ENCODE measurements around the gene GPR12. TPM values are rescaled to one million over a fixed set of nuclear protein-coding genes. Genes with fewer than 3 reads are reported as not detected.

GPR12 gene
- total RNA-seq, 3 donors from 2014 or later = 0.32 to 1.2 (median 0.33) TPM

DNA sequence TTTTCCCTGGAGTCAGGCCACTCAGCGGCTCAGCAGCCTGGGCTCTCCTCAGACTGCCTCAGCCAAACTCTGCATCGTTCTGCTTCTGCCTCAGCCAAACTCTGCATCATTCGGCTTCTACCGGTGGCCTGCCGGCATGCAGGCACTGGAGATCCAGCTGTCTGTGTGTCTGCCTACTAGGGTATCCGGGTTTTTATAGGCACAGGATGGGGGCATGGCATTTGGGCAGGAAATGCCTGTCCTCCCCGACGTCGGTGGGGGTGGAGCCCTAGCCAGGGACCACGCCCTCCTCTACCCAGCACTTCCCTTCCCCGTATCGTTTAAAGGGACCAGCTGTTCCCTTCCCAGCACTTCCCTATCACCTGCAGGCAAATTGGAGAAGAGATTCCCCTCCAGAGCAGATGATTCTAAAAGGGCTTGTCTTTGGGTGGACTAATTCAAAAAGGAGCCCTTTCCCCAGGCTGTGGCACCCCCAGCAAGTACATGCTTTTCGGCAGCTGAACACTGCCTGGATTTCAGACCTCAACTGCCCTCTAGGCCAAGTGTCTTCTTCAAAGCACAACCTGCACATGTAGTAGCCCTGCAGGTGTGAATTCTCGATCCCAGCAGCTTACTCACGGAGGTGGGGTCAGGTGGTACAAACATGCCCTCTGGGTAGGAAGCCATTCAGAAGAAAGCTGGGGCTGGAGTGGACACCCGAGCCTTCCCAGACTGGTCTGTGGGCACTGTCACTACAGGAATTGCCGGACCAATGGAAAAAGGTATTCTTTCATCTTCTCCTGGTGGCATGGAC lies 25.4 kb upstream of the GPR12 start:
- no peaks in the 10 kb centered on the region for H3K36me3 ChIP-seq
- peaks cover 0 to 5% of the 10 kb centered on the region in 2 donors for H3K27me3 ChIP-seq
- H3K9me3 ChIP-seq = peaks cover 0 to 9% of the 10 kb centered on the region in 2 donors
- no peak overlapping the region for H3K27ac ChIP-seq
- peak overlapping the region in 2 of 3 donors; percentile 21 to 45 for H3K4me3 ChIP-seq
- intact Hi-C loops (cut with DNase I; ENCODE audit: low total_unique reads) = loop anchor here (5.0 kb wide), 1 partner anchor 129 kb away; no protein-coding TSS in a partner anchor
- TF ChIP-seq, protein P1, sequence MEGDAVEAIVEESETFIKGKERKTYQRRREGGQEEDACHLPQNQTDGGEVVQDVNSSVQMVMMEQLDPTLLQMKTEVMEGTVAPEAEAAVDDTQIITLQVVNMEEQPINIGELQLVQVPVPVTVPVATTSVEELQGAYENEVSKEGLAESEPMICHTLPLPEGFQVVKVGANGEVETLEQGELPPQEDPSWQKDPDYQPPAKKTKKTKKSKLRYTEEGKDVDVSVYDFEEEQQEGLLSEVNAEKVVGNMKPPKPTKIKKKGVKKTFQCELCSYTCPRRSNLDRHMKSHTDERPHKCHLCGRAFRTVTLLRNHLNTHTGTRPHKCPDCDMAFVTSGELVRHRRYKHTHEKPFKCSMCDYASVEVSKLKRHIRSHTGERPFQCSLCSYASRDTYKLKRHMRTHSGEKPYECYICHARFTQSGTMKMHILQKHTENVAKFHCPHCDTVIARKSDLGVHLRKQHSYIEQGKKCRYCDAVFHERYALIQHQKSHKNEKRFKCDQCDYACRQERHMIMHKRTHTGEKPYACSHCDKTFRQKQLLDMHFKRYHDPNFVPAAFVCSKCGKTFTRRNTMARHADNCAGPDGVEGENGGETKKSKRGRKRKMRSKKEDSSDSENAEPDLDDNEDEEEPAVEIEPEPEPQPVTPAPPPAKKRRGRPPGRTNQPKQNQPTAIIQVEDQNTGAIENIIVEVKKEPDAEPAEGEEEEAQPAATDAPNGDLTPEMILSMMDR (IDR thresholded peaks at IDR 0.05) = no peak
- TF ChIP-seq POLR2A (IDR thresholded peaks at IDR 0.05) = no peak
- TF ChIP-seq POLR2AphosphoS5 (IDR thresholded peaks at IDR 0.05) = no peak
- no peaks in the 10 kb centered on the region for H3K4me1 ChIP-seq
- no peak for DNase-seq (ENCODE audit: low spot score in 2 of 2)

DNA sequence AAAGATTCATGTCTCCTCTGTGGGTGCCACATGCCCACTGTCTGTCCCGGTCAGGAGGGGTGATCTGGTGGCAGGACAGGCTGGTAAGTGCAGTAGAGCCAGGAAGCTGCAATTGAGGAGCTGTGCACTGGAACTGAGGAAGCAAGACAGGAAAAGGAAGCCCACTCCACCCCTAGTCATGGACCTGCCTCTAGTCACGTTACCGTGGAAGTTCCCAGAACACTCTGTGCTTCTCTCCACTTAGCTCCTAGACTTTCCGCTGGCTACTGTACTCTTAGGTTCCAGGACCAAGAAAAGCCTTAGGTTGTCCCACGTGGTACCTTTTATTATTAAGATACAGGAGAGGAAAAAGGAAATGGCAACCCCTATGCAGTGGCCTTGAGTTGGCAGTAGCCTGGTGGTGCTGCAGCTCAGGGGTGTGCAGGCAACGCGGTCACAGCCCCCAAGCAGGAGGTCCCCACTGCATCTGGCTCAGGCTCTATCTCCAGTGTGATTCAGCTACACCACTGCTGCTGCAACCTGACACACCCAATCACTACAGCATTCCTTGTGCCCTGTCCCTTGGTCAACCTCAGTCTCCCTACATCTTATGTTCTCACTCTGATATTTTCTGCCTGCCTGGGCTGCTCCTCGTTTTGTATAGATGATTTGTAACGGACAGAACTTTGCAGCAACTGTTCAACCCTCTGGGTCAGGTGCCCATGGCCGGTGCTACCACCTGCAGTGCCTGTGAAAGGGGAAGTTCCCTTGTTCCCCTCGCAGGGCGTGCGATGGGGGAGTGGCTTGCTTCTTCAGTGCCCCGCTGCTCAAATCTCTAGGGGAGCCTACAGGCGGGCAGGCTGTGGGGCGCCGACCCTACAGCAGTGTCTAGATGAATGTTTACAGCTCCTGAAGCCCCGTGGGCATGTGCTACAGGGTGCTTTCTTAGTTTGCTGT lies 24.4 kb upstream of the GPR12 start:
- Histone ChIP-seq H3K4me3 (peak overlapping the region in 2 of 3 donors; percentile 21 to 45), H3K36me3 (no peaks in the 10 kb centered on the region), H3K9me3 (peaks cover 0 to 9% of the 10 kb centered on the region in 2 donors), H3K27ac (peak overlapping the region in 1 of 2 donors; percentile 7), H3K27me3 (peaks cover 0 to 5% of the 10 kb centered on the region in 2 donors), H3K4me1 (no peaks in the 10 kb centered on the region)
- TF ChIP-seq POLR2AphosphoS5 (IDR thresholded peaks at IDR 0.05) (no peak), POLR2A (IDR thresholded peaks at IDR 0.05) (no peak)
- TF ChIP-seq, protein P1 (IDR thresholded peaks at IDR 0.05) = no peak
- intact Hi-C loops (cut with DNase I; ENCODE audit: low total_unique reads) = loop anchor here (5.0 kb wide), 1 partner anchor 128 kb away; no protein-coding TSS in a partner anchor
- no peak for DNase-seq (ENCODE audit: low spot score in 2 of 2)

DNA sequence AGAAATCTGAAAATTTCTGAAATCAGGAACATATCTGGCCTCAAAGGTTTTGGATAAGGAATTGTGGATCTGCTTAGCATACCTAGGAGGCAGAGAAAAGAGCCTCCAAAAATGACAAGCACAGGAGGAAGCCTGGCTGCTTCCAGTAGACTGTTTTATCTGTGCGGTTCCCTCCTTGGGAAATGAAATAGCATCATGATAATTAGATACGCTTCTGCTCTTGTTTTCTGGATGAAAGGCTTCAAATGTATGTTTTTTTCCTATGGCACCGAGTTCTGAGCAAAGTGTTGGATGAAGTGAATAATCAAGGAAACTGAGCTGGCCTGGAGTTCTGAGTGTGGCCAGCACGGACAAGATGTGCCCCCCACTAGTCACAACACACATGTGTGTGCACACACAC lies 19.8 kb upstream of the GPR12 start:
- H3K36me3 ChIP-seq = no peaks in the 10 kb centered on the region
- H3K9me3 ChIP-seq = peaks cover 0 to 9% of the 10 kb centered on the region in 2 donors
- intact Hi-C loops (cut with DNase I; ENCODE audit: low total_unique reads) = no loop called here
- no peak overlapping the region for H3K27ac ChIP-seq
- no peak overlapping the region for H3K4me3 ChIP-seq
- TF ChIP-seq POLR2A (IDR thresholded peaks at IDR 0.05) (no peak), POLR2AphosphoS5 (IDR thresholded peaks at IDR 0.05) (no peak)
- TF ChIP-seq, protein P1 (IDR thresholded peaks at IDR 0.05) = no peak
- H3K27me3 ChIP-seq = peaks cover 0 to 5% of the 10 kb centered on the region in 2 donors
- H3K4me1 ChIP-seq = no peaks in the 10 kb centered on the region
- no peak for DNase-seq (ENCODE audit: low spot score in 2 of 2)

DNA sequence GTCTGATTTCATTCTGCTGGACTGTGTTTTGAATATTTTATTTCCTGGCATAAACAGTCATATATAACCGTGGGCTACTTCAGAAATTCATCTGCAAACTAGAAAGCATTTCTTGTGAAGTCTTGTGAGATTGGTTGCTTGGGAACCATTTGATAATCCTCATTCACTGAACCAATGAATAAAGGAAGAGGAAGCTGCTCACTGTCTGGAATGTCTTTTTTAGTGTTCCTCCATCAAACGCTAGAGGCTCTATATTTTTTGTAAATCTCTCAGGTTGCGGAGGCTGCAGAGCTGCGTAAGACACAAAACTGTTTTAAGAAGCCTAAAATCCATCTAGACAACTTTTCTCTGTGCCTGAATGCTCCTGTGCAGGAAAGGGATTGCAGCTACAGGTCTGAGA lies 18.7 kb upstream of the GPR12 start:
- Histone ChIP-seq H3K4me3 (no peak overlapping the region), H3K27ac (no peak overlapping the region), H3K9me3 (peaks cover 0 to 9% of the 10 kb centered on the region in 2 donors), H3K36me3 (no peaks in the 10 kb centered on the region), H3K27me3 (no peaks in the 10 kb centered on the region), H3K4me1 (no peaks in the 10 kb centered on the region)
- intact Hi-C loops (cut with DNase I; ENCODE audit: low total_unique reads) = no loop called here
- TF ChIP-seq, protein P1 (IDR thresholded peaks at IDR 0.05) = no peak
- TF ChIP-seq POLR2AphosphoS5 (IDR thresholded peaks at IDR 0.05) = no peak
- TF ChIP-seq POLR2A (IDR thresholded peaks at IDR 0.05) = no peak
- no peak for DNase-seq (ENCODE audit: low spot score in 2 of 2)

Measured in breast epithelium (tissue), 4 donors.